Measurements from ENCODE around the gene CAMSAP1.
A peak's percentile ranks its signal among the peaks of the same experiment; 100 is the strongest.
"Not testable (repeated sequence)": the region's sequence is repeated elsewhere in the genome, so short reads cannot be mapped to it uniquely, and the experiment has no call there.

Gene CAMSAP1

GRCh38 chr9:135895202-135895848 lies 12.0 kb downstream of the CAMSAP1 start:
- no peak for DNase-seq

GRCh38 chr9:135893104-135893503 lies 14.2 kb downstream of the CAMSAP1 start:
- no peak for DNase-seq

GRCh38 chr9:135892327-135892726 lies 15.0 kb downstream of the CAMSAP1 start:
- DNase-seq, result not testable (repeated sequence)

- DNase-seq, result no peak
Observed at GRCh38 chr9:135891027-135891631, 16.2 kb downstream of the CAMSAP1 start.

GRCh38 chr9:135890190-135891026 lies 16.9 kb downstream of the CAMSAP1 start:
- no peak for DNase-seq

GRCh38 chr9:135889564-135890189 lies 17.7 kb downstream of the CAMSAP1 start:
- DNase-seq, result no peak

- no peak for DNase-seq
Observed at GRCh38 chr9:135888766-135889394, 18.5 kb downstream of the CAMSAP1 start.

- DNase-seq, result no peak
Observed at GRCh38 chr9:135888126-135888765, 19.1 kb downstream of the CAMSAP1 start.

GRCh38 chr9:135887585-135888050 lies 19.7 kb downstream of the CAMSAP1 start:
- DNase-seq, result peak; percentile 69

- DNase-seq, result no peak
Observed at GRCh38 chr9:135887021-135887507, 20.3 kb downstream of the CAMSAP1 start.

GRCh38 chr9:135886147-135886981 lies 21.0 kb downstream of the CAMSAP1 start:
- no peak for DNase-seq

GRCh38 chr9:135885100-135885853 lies 22.1 kb downstream of the CAMSAP1 start:
- no peak for DNase-seq

- DNase-seq, result no peak
Observed at GRCh38 chr9:135884328-135885035, 22.9 kb downstream of the CAMSAP1 start.

- DNase-seq, result no peak
Observed at GRCh38 chr9:135883410-135884089, 23.8 kb downstream of the CAMSAP1 start.

- no peak for DNase-seq
Observed at GRCh38 chr9:135882011-135882410, 25.3 kb downstream of the CAMSAP1 start.

- no peak for DNase-seq
Observed at GRCh38 chr9:135880438-135880837, 26.9 kb downstream of the CAMSAP1 start.

GRCh38 chr9:135879619-135880018 lies 27.7 kb downstream of the CAMSAP1 start:
- DNase-seq, result no peak

- no peak for DNase-seq
Observed at GRCh38 chr9:135879237-135879601, 28.1 kb downstream of the CAMSAP1 start.
